GM18502 (cell line): ENCODE data around the gene PARD3.

Experiments
- ATAC-seq: cut with Tn5 transposase; IDR thresholded peaks from one replicate; pipeline ENCODE4 v1.9.1; 2021; ENCODE audit warnings: mild to moderate bottlenecking; ENCODE audit not compliant: unreplicated experiment, poor library complexity

PARD3 gene

GRCh38 chr10:34228066-34228465 is 587.0 kb downstream of the PARD3 start:
- no peak for ATAC-seq

DNA sequence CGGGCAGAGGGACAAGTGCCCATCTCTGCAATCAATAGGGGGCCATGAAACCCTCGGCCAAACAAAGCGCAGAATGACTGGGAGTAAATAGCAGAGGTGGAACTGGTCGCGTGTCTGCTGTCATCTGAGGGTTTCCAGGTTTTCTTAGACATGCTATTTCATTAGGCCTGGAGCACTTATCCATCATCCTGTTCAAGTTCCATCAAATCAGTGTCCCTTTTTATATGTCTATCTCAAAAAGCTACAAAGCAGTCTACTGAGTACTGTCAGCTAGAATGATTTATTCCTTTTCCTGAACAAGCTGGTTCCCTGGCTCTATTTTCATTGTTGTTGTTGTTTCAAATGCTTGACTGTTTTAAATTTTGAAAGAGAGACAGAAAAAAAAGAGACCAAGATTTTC is 590.5 kb downstream of the PARD3 start:
- no peak for ATAC-seq

GRCh38 chr10:34223658-34224057 is 591.4 kb downstream of the PARD3 start:
- ATAC-seq = no peak

DNA sequence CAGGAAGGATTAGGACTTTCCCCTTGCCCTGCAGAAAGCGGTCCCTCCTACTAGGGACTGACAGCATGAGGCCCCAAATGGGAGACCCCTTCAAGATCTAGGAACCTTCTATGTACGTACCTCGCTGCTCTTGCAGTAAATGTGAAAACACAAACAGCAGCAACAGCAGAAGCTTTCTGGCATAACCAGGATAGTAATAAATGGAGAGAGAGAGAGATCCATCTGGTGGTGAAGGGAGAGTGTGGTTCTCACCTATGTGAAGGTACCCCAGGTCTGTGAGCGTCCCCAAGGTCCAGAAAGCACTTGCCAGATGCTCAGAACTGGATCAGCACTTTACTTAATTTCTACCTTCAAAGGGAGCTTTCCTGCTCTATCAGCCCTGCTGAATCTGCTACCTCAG is 592.7 kb downstream of the PARD3 start:
- ATAC-seq = no peak

DNA sequence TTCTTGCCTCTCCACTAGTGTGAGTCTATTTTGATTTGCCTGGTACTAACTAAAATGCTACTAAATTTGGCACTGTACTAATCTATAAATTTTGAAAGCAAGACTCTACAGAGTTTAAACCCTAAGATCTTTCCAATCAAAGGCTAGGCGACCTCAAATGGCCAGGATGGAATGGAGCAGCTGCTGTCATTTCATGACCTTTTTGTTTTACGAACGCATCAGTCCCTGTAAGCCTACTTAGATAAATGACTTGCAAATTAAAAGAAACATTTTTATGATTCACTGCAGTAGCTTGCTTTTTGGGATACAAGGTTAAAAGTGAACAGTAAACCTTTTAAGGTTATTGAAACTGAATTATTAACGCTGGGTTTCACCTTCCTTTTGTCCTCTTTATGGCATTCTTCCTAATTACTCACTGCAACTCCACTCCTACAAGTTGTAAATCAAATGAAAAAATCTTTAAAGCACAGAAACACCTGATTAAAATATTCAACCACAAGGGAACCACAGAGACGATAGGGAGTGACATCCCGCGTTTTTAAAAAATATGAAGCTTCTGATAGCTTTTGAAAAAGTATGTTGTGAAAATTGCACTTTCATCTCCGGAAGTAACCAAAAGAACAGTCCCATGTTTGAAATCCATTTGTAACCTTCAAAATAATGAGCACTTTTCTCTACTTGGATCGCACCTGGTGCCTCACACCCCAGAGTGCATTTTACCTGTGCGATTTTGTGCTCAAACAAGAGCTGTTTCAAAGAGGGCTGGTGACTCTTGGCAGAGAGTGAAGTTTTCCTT is 595.1 kb downstream of the PARD3 start:
- no peak for ATAC-seq

DNA sequence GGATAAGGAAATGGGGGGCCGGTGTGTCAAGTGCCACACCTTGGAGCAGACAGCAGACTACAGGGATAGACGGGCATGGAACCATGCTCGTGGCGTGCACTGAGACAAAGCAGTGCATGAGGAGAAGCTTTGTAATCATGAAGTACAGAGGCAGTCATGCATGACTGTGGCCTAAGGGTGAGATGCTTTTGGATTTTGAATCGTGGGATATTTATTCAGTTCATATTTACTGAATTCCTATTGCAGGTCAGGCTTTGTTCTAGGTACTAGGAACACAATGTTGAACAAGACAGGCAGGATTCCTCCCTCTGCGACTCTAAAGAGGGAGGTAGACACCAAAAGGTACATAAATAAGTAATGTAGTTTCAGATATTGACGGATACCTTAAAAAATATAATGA is 597.6 kb downstream of the PARD3 start:
- no peak for ATAC-seq

DNA sequence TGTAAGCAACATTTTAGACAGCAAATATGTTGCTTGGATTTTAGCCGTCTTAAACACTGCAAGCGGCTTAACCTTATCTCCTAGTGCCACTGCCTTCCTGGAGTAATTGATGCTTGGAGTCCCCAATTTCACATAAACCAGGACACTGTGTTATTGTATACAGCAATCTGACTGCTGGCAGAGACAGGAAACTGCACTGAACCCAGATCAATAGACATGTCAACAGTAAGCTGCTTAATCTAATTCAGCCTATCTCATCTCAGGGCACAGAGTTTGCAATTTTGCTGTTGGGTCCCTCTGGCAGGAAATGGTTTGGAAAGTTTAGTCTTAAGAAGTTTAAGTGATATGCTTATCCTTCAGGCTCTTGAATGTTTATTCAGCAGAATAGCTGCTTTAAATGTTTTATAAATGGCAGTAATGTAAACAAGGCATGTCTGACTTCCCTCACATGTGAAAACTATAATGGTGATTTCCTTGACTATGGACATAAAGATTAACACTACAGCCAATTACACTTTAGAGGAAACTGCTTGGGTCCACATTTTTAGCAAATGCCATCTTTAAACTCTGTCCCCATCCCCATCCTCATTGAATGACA is 598.6 kb downstream of the PARD3 start:
- ATAC-seq = no peak

- no peak for ATAC-seq
Observed at GRCh38 chr10:34213805-34214197, 601.3 kb downstream of the PARD3 start.

DNA sequence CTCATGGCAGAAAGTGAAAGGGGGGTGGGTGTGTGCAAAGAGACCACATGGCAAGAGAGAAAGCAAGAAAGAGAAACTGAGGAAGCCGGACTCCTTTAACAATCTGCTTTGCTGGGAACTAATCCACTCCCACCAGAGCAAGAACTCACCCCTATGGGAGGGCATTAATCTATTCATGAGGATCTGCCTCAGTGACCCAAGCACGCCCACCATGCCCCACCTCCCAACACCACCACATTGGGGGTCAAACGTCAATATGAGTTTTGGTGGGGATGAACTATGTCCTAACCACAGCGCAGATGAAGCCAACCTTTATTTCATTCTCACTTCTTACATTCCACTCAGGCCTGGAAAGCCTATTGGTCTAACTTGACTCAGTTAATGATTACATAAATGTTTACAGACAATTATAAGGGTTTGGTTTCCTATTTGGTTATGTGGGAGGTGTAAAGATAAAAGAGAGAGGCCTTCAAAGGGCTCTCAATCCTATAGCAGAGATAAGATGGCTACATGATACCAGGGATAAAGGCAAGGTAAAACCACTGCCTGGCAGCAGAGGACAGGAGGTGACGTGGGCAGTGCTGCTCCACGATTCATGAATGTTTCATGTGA is 601.8 kb downstream of the PARD3 start:
- ATAC-seq = no peak

DNA sequence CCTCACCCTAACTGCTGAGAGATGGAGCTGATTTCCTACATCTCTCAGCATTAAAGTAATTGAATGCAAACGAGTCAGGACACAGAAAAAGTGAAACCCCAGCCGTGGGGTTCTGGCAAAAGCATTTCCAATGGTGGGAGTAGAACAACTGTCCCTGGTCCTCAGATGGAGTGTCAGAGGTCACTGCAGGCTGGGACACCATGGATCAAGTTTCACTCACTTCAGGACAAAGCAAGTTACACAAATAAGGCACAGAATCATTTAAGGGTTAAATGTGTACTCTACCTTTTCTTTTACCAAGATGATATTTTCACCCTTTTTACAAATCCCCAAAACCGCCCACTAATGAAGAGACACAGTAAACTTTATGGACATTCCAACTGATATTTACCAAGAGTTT is 607.8 kb downstream of the PARD3 start:
- no peak for ATAC-seq

DNA sequence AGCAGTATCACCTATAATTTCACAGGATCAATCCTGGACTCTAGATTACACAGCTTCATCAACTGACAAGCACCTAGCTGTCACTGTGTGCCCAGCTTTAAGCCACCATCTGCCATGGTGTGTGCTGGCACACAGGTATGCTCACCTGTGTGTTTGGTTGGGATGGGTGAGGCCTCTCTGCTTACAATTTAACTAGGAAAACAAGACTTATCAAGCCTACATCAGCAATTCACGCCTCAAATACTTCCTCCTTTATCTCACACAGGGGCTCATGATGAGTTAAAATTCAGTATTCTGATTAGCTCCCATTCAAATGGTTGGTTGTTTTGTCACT is 608.2 kb downstream of the PARD3 start:
- no peak for ATAC-seq

DNA sequence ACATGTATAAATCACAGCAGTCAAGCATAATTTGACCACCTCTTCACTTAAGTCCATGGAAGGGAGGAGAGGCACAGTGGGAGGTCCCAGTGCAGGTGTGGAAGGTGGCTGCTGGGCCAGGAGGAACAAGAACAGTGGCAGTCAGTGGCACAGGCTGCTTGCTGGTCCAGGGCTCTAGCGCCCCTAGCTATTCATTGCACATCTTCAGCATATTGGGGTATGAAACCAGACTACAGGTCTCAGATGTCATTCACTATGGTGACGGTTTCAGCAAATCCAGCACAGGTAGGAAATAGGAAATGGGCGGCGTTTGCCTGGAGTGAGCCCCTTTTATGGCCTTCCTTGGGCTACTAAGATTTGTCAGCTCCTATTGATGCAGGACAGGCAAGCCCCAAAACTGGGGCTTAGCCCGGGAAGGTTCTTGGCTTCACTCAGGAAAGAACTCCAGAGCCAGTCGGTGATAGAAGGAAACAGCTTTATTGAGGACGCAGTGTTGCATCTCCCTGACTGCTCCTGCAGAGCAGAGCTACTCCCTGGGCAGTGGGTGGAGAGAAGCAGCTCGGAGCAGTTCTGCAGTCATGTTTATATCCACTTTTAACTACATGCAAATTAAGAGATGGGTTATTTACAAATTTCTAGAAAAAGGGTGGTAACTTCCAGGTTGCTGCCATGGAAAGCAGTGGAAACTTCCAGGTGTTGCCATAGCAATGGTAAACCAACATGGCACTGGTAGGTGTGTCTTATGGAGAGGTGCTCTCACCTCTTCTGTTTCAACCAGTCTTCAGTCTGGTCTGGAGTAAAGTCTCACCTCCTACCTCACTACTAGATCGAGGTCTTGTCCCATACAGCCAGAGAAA is 608.8 kb downstream of the PARD3 start:
- no peak for ATAC-seq

- ATAC-seq = no peak
Observed at GRCh38 chr10:34205452-34205851, 609.6 kb downstream of the PARD3 start.

GRCh38 chr10:34203966-34204630 is 611.0 kb downstream of the PARD3 start:
- ATAC-seq = no peak

DNA sequence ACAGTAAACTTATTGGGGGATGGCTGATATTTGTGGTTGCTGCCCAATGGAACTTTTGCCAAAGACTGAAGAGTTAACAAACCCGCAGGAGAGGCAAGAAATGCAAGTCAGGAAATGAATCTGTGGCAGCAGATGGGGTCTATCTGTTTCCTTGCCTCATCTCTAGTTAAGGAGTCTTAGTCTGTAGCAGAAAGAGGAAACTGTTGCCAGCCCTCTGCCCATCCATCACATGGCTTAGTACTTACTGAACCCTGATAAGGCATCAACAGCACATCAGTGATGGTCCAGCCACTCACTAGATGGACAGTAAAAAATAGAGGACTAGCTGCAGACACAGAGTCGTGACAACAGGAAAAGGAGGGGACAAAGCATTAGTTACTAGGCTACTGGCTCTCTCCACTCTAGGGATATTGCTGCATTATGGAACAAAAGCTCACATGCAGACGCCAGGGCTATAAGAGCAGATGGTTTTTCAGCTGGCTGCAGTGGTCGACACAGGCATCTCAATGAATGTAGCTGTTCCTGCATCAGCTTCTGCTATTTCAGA is 614.7 kb downstream of the PARD3 start:
- ATAC-seq = no peak

- no peak for ATAC-seq
Observed at GRCh38 chr10:34198953-34199352, 616.1 kb downstream of the PARD3 start.

DNA sequence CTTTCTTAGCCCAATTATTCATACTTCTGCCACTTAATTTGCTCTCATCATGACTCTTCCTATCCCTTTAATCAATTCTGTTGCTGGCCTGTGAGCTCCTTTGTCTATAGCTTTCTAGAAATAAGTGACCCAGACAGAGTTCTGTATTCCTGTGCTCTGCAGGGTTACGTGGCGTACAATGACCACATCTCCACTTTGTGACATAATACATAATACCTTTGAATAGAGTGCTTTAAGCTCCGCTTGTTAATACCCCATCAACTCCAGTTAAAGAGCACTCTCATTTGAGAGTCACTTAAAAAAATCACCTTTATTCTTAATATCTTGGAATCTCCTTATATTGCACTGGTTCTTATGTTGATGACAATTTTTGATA is 619.0 kb downstream of the PARD3 start:
- no peak for ATAC-seq

DNA sequence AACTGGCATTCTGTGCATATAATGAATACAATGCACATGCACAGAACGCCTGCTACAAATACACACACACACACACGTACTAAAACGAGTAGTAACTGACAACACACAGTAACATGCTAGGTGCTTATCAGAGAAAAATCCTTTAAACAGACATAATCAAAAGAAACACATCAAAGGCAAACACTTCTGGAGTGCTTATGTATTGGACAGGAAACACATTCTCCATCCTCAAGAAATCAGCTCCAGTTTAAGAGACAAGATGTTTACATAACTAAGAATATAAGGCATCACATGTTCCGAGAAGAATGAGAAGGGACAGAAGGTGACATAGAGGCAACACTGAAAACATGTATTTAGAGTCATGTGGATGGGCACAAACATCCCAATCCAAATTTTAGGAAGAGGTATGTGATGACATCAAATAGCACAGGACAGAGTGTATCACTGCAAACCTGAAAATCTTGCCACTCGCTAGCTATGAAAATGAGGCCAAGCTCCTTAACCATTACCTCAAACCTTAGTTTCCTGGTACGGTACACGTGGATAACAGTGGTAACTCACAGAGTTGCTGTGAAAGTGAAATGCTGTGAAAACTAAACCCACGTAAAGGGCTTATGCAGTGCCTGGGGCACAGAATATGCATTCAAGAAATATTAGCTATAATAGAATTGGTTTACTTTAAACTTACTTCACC is 619.6 kb downstream of the PARD3 start:
- no peak for ATAC-seq

GRCh38 chr10:34193931-34194626 is 621.0 kb downstream of the PARD3 start:
- ATAC-seq = no peak
